Fibroblast of villous mesenchyme (primary cell): Measurements from ENCODE around the gene SRP68. TPM values are rescaled to one million over a fixed set of nuclear protein-coding genes. Genes with fewer than 3 reads are reported as not detected.
A peak's percentile ranks its signal among the peaks of the same experiment; 100 is the strongest.

Experiments
- DNase-seq: peaks from one replicate; pipeline ENCODE4 v3.0.0-alpha.2; 2010; ENCODE audit warnings: low read depth
- H3K4me3 ChIP-seq: 2 replicates; pipeline ENCODE4 v1.5.1; 2011; ENCODE audit warnings: low read depth, mild to moderate bottlenecking, low read length
- CTCF ChIP-seq: IDR thresholded peaks from 2 replicates; pipeline ENCODE4 v1.5.1; 2012; ENCODE audit warnings: low read depth, mild to moderate bottlenecking, low read length; ENCODE audit not compliant: insufficient read depth
- total RNA-seq: library from RNA; depleted of rRNA; stranded (reverse); fragments of >200 nt; gene quantifications from 2 replicates; pipeline ENCODE4 v1.2.3, GENCODE V29; 2012

Gene SRP68
- 28.3 and 42.3 TPM in 2 replicates for total RNA-seq

DNA sequence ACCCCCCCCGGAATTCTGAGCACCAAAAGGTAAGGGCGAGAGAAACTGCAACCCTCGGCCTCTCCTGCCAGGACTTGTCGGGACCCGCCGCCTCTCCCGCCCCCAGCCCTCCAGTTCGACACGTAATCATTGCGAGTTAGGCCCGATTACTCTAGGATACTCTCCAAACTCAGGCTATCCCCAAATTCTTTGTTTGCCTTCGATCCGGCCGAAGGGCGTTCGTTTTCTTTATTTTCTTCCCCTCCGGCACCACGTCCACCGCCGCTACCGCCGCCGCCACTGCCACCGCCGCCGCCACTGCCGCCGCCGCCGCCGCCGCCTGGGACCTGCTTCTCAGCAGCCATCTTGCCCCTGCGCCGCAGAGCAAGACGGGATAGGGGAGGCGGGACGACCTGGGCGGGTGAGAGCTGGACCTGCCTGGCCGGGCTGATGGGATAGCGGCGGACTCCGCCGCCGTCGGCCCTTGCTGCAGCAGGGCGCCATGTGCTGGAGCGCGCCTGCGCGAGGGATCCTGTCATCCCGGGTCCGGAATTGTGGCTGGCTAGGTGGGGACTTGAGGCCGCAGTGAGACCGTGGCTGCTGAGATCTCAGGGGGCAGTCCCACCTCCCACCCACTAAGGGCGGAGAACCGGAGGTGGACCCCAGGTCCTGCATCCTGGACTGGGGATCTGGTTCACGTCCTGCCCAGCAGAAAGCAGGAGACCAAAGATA is at the start of gene SRP68:
Gene SRP68 (minus strand): TSS at position 370 of the 711 bp plus-strand sequence. CDS start 26 bp downstream, at position 344.
- peak; percentile 92 for DNase-seq
- TF ChIP-seq CTCF, result no peak

DNA sequence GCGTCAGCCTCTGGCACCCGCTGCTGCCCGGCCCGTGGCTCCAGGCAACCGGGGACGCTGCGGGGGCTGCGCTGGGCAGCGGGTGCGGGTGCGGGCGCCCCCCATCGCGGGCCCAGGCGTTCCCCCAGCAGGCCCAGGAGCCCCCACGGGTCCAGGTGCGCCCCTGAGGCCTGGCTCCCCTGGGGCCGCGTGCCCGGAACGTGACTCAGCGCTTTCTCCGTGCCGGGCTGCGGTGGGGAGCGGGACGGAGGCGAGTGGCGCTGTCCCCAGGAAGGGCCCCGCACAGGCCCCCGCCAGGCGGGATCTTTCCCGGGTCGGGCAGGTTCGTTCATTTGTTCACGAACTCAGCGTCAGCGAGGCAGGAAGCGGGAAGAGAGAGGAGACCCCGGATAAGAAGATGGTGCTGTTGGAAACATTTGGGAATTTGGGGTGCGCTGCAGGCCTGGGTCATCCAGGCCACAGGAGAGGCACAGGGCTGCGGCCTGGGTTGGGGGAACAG is 49.7 kb upstream of the SRP68 start:
- no peak for DNase-seq
- no peak for TF ChIP-seq CTCF
- H3K4me3 ChIP-seq, result no peak overlapping the region

More for the DNA sequence above, at the start of gene SRP68:
- peak within 1 kb of the TSS; percentile 100 for H3K4me3 ChIP-seq

DNA sequence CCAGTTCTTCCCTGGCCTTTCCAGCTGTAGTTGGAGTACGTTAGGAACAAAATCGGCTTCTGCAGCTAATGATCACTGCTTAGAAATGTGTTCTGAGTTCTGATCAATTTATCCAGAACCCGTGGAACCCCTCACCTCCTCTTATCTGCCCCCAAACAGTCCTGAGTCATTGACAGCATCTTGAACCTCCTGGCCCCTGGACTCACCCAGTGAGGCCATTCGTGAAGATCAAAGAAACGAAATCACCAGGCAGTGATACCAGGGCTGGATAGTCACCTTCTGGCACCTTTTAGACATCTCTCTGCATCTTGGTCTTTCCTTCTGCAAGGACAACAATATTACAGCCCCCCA is 48.3 kb upstream of the SRP68 start:
- TF ChIP-seq CTCF, result no peak
- H3K4me3 ChIP-seq, result no peak overlapping the region
- DNase-seq, result no peak

DNA sequence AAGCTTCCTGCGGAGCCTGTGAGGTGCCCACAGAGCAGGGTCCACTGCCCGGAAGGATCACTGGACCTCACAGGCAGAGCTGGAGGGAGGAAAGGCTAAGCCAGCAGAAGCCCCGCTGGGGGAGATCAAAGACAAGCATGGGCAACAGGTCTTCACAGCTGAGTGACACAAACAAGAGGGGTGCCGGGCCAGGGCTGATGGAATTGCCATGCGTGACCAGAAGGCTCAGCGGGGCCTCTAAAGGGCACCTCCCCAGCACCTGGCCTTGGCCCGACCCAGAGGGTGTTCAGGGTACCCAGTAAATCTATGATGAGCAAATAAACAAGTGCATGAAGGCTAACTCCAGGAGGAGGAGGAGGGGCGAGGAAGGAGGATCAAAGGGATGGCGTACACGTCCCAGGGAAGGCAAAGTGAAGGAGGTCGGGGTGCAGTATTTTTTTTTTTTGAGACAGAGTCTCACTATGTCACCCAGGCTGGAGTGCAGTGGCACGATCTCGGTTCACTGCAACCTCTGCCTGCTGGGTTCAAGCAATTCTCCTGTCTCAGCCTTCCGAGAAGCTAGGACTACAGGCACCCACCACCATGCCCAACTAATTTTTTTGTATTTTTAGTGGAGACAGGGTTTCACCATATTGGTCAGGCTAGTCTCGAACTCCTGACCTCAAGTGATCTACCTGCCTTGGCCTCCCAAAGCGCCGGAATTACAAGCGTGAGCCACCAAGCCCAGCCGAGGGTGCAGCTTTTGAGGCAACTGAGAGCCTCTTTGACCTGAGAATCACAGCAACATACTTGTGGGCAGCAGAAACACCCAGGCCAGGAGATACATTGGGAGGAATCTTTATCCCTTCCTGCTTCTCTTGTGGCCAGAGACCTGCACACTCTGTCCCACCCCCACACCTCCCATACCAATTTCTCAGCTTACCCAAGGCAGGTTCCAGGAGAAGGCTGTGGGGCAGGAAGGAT is 47.4 kb upstream of the SRP68 start:
- TF ChIP-seq CTCF, result no peak
- H3K4me3 ChIP-seq, result no peak overlapping the region
- DNase-seq, result no peak

DNA sequence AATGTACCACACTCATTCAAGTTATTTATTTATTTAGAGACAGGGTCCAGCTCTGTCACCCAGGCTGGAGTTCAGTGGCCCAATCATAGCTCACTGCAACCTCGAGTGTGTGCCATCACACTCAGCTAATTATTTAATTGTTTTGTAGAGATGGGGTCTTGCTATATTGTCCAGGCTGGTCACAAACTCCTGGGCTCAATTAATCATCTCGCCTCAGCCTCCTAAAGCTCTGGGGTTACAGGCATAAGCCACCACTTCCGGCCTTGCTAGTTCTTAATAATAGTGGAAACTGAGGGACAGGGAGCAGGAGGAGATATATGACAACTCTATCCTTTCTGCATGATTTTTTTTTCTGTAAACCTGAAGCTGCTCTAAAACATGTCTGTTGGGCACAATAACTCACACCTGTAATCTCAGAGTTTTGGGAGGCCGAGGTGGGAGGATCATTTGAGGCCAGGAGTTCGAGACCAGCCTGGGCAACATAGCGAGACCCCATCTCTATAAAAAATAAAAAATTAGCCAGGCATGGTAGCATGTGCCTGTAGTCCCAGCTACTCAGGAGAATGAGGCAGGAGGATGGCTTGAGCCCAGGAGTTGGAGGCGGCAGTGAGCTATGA is 42.9 kb upstream of the SRP68 start:
- TF ChIP-seq CTCF, result no peak
- no peak for DNase-seq
- no peak overlapping the region for H3K4me3 ChIP-seq

- TF ChIP-seq CTCF, result no peak
- DNase-seq, result no peak
- no peak overlapping the region for H3K4me3 ChIP-seq
Observed at GRCh38 chr17:76111956-76112355, 39.6 kb upstream of the SRP68 start.
